Measurements from ENCODE around the gene MGA. TPM values are rescaled to one million over a fixed set of nuclear protein-coding genes. Genes with fewer than 3 reads are reported as not detected.

MGA gene
- total RNA-seq, 4 donors from 2014 or later, result 21.0 to 44.7 (median 38.3) TPM

DNA sequence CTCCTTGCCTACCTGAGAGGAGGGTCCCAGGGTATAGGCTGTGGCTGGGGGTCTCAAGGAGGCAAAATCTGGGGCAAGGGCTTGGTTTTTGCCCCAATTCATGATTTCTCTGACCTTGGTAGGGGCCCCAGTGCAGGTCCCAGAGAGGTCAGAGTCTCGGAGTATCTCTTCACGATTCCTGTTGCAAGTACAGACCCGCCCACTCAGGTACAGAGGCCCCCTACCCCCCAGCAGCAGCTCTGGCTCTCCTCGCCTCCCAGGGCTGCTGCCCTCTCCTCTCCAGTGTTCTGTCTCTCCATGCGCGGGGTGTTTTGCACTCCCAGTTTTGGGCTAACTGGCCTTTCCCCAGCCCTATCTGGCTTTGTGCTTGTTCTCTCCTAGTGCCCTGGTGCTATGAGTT, 162.3 kb downstream of the MGA start:
- no peak for TF ChIP-seq CTCF (IDR thresholded peaks at IDR 0.05)
- no peak for TF ChIP-seq POLR2AphosphoS5 (IDR thresholded peaks at IDR 0.05)
- no peak for TF ChIP-seq EP300 (IDR thresholded peaks at IDR 0.05)
- TF ChIP-seq POLR2A (IDR thresholded peaks at IDR 0.05), result no peak
- no peak overlapping the region for H3K4me3 ChIP-seq
- peaks cover 9% of the 10 kb centered on the region for H3K4me1 ChIP-seq
- no peak overlapping the region for H3K27ac ChIP-seq
- peaks cover 82% of the 10 kb centered on the region for H3K36me3 ChIP-seq
- WGBS, result 89% methylated on average over 6 of the region's 6 CpGs
- H3K27me3 ChIP-seq, result no peaks in the 10 kb centered on the region
- no peaks in the 10 kb centered on the region for H3K9me3 ChIP-seq
- DNase-seq (ENCODE audit: low spot score in 2 of 2), result no peak

Other genes with a start within 250 kb of the MGA start
- gene RTF1, start 243.3 kb upstream of the MGA start, total RNA-seq, result 10 to 100 TPM; 22.0 to 66.9 (median 36.1) TPM
- gene ITPKA, start 166.5 kb upstream of the MGA start, total RNA-seq, result 1 to 10 TPM in 1 of 4 donors, under 1 TPM in 1, not detected in 2; 0.30 to 1.5 TPM
- gene LTK, start 146.6 kb upstream of the MGA start, total RNA-seq, result 1 to 10 TPM in 1 of 4 donors, under 1 TPM in 3; 0.57 to 2.8 (median 0.66) TPM
- 10 to 100 TPM; 21.6 to 50.2 (median 44.3) TPM for gene RPAP1, start 116.1 kb upstream of the MGA start, total RNA-seq
- 10 to 100 TPM; 19.2 to 39.4 (median 39.0) TPM for gene TYRO3, start 101.2 kb upstream of the MGA start, total RNA-seq
- gene MAPKBP1, start 114.1 kb downstream of the MGA start, total RNA-seq, result 100 to 1,000 TPM in 1 of 4 donors, 10 to 100 TPM in 3; 69.3 to 157 (median 81.6) TPM
- 10 to 100 TPM; 45.4 to 88.3 (median 60.9) TPM for gene JMJD7, start 167.7 kb downstream of the MGA start, total RNA-seq
- gene PLA2G4B, start 178.4 kb downstream of the MGA start, total RNA-seq, result 100 to 1,000 TPM in 1 of 4 donors, 10 to 100 TPM in 3; 59.7 to 195 (median 73.7) TPM
- gene SPTBN5, start 233.6 kb downstream of the MGA start, total RNA-seq, result 1 to 10 TPM; 1.3 to 3.4 (median 2.8) TPM

Data from suprapubic skin (tissue), 4 donors.